ENCODE data around the gene ALPK3. TPM values are rescaled to one million over a fixed set of nuclear protein-coding genes. Genes with fewer than 3 reads are reported as not detected.

The ALPK3 gene
- total and polyA plus RNA-seq, 2 donors from 2014 or later: 3.1 to 20.2 TPM

GRCh38 chr15:84892786-84893307, 75.7 kb downstream of the ALPK3 start:
- intact Hi-C loops (cut with DNase I): no loop called here
- Histone ChIP-seq H3K9me3 (ENCODE audit: control insufficient read depth in 2 of 3, insufficient read depth in 1 of 3, low read length in 3 of 3) (no peaks in the 10 kb centered on the region), H3K27me3 (ENCODE audit: control insufficient read depth, insufficient read depth, low read length) (no peaks in the 10 kb centered on the region), H3K4me3 (ENCODE audit: low read length in 3 of 3) (no peak overlapping the region), H3K4me1 (ENCODE audit: control insufficient read depth in 2 of 3, insufficient read depth in 2 of 3, low read depth in 1 of 3, low read length in 3 of 3) (peaks cover 0 to 6% (median 0%) of the 10 kb centered on the region in 3 donors), H3K27ac (ENCODE audit: low read depth in 2 of 2, low read length in 2 of 2) (no peak overlapping the region), H3K36me3 (ENCODE audit: control insufficient read depth in 2 of 3, insufficient read depth in 3 of 3, low read length in 3 of 3) (peaks cover 0 to 14% (median 3%) of the 10 kb centered on the region in 3 donors), H3K9ac (ENCODE audit: low read length in 3 of 3) (no peak overlapping the region)
- no peak for TF ChIP-seq CTCF (IDR thresholded peaks at IDR 0.05; ENCODE audit: borderline replicate concordance, extremely low read depth, insufficient read depth)
- FAIRE-seq: no peak
- DNase-seq: no peak

- H3K9ac ChIP-seq (ENCODE audit: low read length in 3 of 3): no peak overlapping the region
- H3K27me3 ChIP-seq (ENCODE audit: control insufficient read depth, insufficient read depth, low read length): no peaks in the 10 kb centered on the region
Measured at GRCh38 chr15:84893607-84894006, 76.5 kb downstream of the ALPK3 start.

GRCh38 chr15:84894736-84895425, 77.7 kb downstream of the ALPK3 start:
- no peaks in the 10 kb centered on the region for H3K9me3 ChIP-seq (ENCODE audit: control insufficient read depth in 2 of 3, insufficient read depth in 1 of 3, low read length in 3 of 3)
- H3K9ac ChIP-seq (ENCODE audit: low read length in 3 of 3): no peak overlapping the region
- H3K27ac ChIP-seq (ENCODE audit: low read depth in 2 of 2, low read length in 2 of 2): no peak overlapping the region
- no peaks in the 10 kb centered on the region for H3K27me3 ChIP-seq (ENCODE audit: control insufficient read depth, insufficient read depth, low read length)
- no peak for DNase-seq
- H3K4me1 ChIP-seq (ENCODE audit: control insufficient read depth in 2 of 3, insufficient read depth in 2 of 3, low read depth in 1 of 3, low read length in 3 of 3): no peaks in the 10 kb centered on the region
- FAIRE-seq: no peak
- H3K4me3 ChIP-seq (ENCODE audit: low read length in 3 of 3): no peak overlapping the region
- TF ChIP-seq CTCF (IDR thresholded peaks at IDR 0.05; ENCODE audit: borderline replicate concordance, extremely low read depth, insufficient read depth): no peak
- intact Hi-C loops (cut with DNase I): no loop called here
- H3K36me3 ChIP-seq (ENCODE audit: control insufficient read depth in 2 of 3, insufficient read depth in 3 of 3, low read length in 3 of 3): peaks cover 0 to 14% (median 3%) of the 10 kb centered on the region in 3 donors

More at GRCh38 chr15:84893607-84894006, 76.5 kb downstream of the ALPK3 start:
- intact Hi-C loops (cut with DNase I): no loop called here
- no peak overlapping the region for H3K27ac ChIP-seq (ENCODE audit: low read depth in 2 of 2, low read length in 2 of 2)
- no peak for FAIRE-seq
- H3K4me1 ChIP-seq (ENCODE audit: control insufficient read depth in 2 of 3, insufficient read depth in 2 of 3, low read depth in 1 of 3, low read length in 3 of 3): no peaks in the 10 kb centered on the region
- peaks cover 0 to 14% (median 3%) of the 10 kb centered on the region in 3 donors for H3K36me3 ChIP-seq (ENCODE audit: control insufficient read depth in 2 of 3, insufficient read depth in 3 of 3, low read length in 3 of 3)
- no peak for DNase-seq
- no peak overlapping the region for H3K4me3 ChIP-seq (ENCODE audit: low read length in 3 of 3)
- no peaks in the 10 kb centered on the region for H3K9me3 ChIP-seq (ENCODE audit: control insufficient read depth in 2 of 3, insufficient read depth in 1 of 3, low read length in 3 of 3)
- TF ChIP-seq CTCF (IDR thresholded peaks at IDR 0.05; ENCODE audit: borderline replicate concordance, extremely low read depth, insufficient read depth): no peak
